Non-pigmented ciliary epithelial cell (primary cell): ENCODE measurements around the gene CATSPERE.
A peak's percentile ranks its signal among the peaks of the same experiment; 100 is the strongest.
"Not testable (repeated sequence)": the region's sequence is repeated elsewhere in the genome, so short reads cannot be mapped to it uniquely, and the experiment has no call there.

ENCODE experiments used
- DNase-seq: peaks from one replicate; pipeline ENCODE4 v3.0.0-alpha.2; 2010; ENCODE audit warnings: low read depth

The CATSPERE gene

GRCh38 chr1:244552336-244552735 lies 91.3 kb downstream of the CATSPERE start:
- no peak for DNase-seq

- no peak for DNase-seq
These were observed 95.2 kb downstream of the CATSPERE start for GRCh38 chr1:244556263-244556662.

- DNase-seq = no peak
These were observed 96.5 kb downstream of the CATSPERE start for GRCh38 chr1:244557565-244557964.

GRCh38 chr1:244559561-244559960 lies 98.5 kb downstream of the CATSPERE start:
- no peak for DNase-seq

GRCh38 chr1:244562877-244563276 lies 101.8 kb downstream of the CATSPERE start:
- not testable (repeated sequence) for DNase-seq

- no peak for DNase-seq
These were observed 112.7 kb downstream of the CATSPERE start for GRCh38 chr1:244573768-244574167.

GRCh38 chr1:244576259-244576892 lies 115.3 kb downstream of the CATSPERE start:
- no peak for DNase-seq

- not testable (repeated sequence) for DNase-seq
These were observed 117.1 kb downstream of the CATSPERE start for GRCh38 chr1:244578205-244578604.

GRCh38 chr1:244583358-244583982 lies 122.4 kb downstream of the CATSPERE start:
- no peak for DNase-seq

- DNase-seq = no peak
These were observed 124.8 kb downstream of the CATSPERE start for GRCh38 chr1:244585867-244586266.

GRCh38 chr1:244590670-244591069 lies 129.6 kb downstream of the CATSPERE start:
- DNase-seq = no peak

- no peak for DNase-seq
These were observed 137.5 kb downstream of the CATSPERE start for GRCh38 chr1:244598611-244599010.

- DNase-seq = peak; percentile 91
These were observed 138.9 kb downstream of the CATSPERE start for GRCh38 chr1:244599937-244600350.

GRCh38 chr1:244601336-244601735 lies 140.3 kb downstream of the CATSPERE start:
- no peak for DNase-seq

- no peak for DNase-seq
These were observed 142.4 kb downstream of the CATSPERE start for GRCh38 chr1:244603498-244603897.

GRCh38 chr1:244605835-244606370 lies 144.8 kb downstream of the CATSPERE start:
- no peak for DNase-seq

- DNase-seq = no peak
These were observed 153.2 kb downstream of the CATSPERE start for GRCh38 chr1:244614113-244614836.

GRCh38 chr1:244614879-244615278 lies 153.8 kb downstream of the CATSPERE start:
- no peak for DNase-seq

GRCh38 chr1:244615301-244615700 lies 154.2 kb downstream of the CATSPERE start:
- no peak for DNase-seq

- DNase-seq = no peak
These were observed 165.6 kb downstream of the CATSPERE start for GRCh38 chr1:244626709-244627108.

- DNase-seq = no peak
These were observed 167.7 kb downstream of the CATSPERE start for GRCh38 chr1:244628789-244629188.

GRCh38 chr1:244633140-244633539 lies 172.1 kb downstream of the CATSPERE start:
- DNase-seq = no peak

GRCh38 chr1:244634546-244634945 lies 173.5 kb downstream of the CATSPERE start:
- DNase-seq = no peak
